HL-60/S4 treated with phorbol 12-myristate 13-acetate at 8.2 ng/mL for 4 days and 3 days (cell line): Measurements from ENCODE around the gene DGKE.

Source experiments
- in situ Hi-C: fragments of 300-500 bp; cut with MboI; formaldehyde crosslinking; loops from 2 replicates; pipeline ENCODE4 v1.15.0; 2022; ENCODE audit warnings: low sequenced_read_pairs

The DGKE gene

DNA sequence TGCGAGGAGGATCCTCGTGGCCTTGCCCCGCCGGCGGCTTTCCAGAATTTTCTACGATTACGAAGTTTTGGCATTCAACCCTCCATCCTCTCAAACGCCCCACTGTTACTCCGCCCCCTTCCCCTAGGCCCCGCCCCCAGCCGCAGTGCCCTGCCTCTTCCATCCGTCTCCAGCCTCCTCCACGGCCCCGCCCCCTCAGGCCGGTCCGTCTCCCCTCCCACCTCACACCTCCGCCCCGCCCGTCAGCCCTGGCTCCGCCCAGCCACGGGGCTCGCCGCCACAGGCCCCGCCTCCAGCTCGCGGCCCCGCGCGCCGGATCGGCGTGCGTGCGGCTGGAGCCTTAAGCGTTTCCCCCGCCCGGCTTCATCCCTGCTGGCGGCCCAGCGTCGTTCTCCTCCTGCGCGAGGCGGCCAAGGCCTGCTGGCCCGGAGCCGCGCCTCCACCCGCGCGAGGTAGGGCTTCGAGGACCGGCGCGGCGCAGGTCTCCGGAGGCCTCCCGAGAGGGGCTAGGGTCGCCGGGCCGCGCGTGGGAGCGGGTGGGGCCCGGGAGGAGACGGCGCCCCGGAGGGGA is at the start of gene DGKE, which contains the start of gene C17orf67:
Gene DGKE, plus strand, starts transcription at position 343 of the 571 bp plus-strand sequence. CDS start 645 bp downstream, outside the sequence.
Gene C17orf67, minus strand, starts transcription at position 112 of the 571 bp plus-strand sequence. CDS start 18,110 bp downstream, outside the sequence.
- in situ Hi-C loops: no loop called here

DNA sequence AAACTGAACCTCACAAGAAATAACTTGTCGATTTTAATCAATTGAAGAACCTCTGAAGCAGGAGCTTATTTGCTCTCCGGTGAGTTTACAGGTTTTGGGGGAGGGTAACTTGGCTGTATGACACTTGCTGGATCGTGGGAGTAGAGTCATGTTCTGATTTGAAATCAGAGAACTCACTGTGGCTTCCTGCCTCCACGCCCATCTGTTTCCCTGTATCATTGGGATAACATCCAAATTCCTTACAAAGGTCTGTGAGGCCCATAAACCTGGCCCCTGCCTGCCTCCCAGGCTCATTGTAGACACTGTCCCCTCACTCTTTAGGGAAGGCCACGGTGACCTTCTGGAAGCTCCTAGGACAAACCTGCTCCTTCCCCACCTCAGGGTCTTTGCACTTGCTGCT is 48.5 kb upstream of the DGKE start:
- in situ Hi-C loops: no loop called here

DNA sequence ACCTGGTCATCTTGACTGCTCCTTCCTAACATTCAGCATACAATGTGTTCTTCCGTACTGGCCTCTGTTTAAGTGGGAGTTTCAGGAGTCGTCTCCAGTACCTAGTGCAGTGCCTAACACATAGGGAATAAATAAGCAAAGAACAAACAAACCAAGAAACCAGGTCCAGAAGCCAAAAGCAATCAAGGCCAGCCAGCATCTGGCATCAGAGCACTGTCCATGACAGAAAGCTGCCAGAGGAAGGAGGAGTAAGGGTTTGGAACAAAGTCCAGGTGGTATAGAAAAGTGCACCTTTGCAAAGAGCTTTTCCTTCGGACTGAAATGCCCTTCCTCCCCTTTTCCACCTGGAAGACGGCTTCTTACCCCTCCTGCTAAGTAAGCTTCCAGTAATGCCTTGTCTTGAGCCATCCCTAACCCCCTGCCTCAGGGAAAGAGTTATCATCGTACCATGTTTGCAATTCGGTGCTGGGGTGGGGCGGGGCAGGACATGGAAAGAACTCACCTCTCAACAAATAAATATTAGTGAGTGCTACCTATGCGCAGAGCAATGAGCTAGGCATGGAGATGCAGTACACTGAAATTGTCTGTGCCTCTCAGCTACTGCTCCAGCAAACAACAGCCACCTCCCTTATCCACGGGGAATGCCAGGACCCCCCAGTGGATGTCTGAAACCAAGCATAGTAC is 47.8 kb upstream of the DGKE start:
- in situ Hi-C loops: no loop called here

GRCh38 chr17:56786989-56787482 is 46.9 kb upstream of the DGKE start:
- in situ Hi-C loops: no loop called here

- in situ Hi-C loops: no loop called here
Measured at GRCh38 chr17:56792267-56792666, 41.7 kb upstream of the DGKE start.

DNA sequence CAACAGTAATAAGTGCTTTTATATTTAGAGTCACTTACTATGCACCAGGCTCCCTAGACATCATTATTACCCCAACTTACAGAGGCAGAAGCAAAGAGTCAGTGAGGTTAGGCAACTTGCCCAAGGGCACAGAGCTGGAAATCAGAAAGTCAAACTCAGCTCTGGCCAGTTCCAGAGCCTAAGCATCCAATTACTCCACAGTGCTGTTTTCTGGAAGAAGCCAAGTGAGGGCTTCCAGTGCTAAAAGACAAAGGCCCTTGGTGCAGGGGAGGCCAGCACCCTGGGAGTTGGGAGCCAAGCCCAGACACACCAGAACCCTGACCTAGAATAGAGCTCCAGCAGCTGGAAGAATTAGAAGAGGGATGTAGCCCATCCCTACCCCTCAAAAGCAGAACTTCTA is 40.4 kb upstream of the DGKE start:
- in situ Hi-C loops: no loop called here

DNA sequence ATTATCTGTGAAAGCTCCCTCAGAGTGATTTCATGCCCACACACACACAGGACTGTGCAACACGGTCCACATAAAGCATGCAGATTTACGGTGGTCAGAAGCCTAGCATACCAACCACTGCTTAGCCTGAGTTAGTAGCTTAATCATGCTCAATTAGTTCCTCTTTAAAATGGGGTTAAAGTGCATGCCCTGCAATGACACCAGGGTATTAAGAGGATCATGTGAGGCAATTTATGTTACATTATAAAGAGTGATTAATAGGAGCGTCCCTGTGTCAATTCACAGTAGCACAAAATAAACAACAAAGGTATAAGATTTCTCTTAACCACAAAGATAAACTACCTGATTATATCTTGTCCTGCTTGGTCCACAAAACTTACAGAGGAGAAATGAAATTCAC is 40.0 kb upstream of the DGKE start:
- in situ Hi-C loops: no loop called here

DNA sequence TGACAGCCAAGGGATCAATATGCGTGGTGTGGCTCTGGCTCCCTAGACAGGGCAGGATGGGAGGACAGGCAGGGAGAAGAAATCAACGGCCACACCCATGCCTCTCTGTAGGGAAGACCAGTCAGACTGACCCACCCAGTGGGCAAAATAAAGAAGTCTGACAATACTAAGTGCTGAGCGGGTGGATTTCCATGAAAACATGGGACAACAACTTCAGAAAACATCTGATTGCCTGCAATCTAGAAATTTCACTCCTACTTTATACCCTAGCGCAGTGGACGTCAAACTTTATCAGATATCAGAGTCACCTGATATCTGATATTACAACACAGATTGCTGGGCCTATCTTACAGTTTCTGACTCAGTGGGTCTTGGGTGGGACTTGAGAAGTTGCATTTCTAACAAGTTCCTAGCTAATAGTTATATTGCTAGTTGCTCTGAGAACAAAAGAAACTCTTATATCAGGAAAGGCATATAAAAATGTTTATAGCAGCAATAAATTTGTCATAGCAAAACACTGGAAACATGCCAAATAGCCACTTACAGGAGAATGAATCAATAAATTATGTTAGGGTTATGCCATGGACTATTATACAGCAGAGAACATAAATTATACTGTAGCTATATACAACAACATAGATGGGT is 38.6 kb upstream of the DGKE start:
- in situ Hi-C loops: no loop called here

DNA sequence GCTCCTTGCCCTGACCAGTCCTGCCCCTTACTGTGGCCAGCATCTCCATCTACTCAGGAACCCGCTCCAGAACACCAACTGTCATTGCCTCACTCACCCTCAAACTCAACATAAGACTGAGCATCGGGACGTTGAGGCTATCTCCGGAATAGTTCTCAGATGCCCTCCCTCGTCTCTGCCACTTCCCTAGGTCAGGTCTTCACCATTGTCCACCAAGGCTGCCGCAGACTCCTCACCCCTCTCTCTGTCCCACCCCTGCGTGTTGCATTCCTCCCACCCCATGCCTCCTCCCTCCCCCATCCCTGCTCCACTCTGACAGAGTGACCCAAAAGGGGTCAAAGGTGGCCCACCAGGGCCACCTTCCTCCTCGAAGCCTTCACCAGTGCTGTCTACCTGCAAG is 37.4 kb upstream of the DGKE start:
- in situ Hi-C loops: no loop called here

DNA sequence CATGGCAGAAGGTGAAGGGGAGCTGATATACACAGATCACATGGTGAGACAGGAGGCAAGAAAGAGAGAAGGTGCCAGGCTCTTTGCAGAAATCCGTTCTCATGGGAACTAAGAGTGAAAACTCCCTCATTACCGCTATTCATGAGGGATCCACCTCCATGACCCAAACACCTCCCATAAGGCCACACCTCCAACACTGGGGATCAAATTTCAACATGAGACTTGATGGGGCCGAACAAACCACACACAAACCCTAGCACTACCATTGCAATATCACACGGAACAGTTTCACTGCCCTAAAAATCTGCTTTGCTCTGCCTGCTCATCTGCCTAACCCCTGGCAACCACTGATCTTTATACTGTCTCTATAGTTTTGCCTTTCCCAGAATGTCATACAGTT is 35.0 kb upstream of the DGKE start:
- in situ Hi-C loops: no loop called here

DNA sequence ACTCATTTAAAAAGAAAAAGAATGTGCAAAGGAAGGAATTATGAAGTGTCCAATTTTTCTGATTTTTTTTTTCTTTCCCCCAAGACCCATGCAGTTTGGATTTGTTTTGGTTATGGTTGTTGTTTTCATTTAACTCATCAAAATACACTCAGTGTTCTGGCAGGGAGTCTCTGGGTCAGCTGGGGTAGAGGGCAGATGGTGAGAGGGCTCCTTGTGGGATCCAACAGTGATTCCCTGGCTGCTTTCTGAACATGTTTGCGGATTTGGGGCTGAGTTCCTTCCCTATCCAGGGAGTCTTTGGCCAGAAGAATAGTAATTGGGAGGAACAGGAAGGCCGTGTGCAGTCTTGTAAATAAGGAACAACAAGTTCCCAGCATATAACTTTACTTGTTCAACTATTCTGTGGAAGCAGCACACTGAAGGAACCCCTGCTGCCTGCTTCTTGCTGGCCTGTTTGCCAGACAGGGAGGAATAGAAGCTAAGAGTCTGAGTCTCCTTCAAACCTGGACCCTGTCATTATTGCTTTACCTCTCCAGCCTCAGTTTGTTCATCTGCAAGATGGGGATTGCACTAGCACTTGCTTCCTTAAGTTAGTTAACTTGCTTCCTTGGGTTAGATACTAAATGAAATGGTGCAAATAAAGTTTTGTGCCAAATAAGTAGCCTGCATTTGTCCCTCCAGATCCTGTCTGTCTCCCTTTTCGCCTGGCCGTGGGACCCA is 32.3 kb upstream of the DGKE start:
- in situ Hi-C loops: no loop called here

- in situ Hi-C loops: no loop called here
Measured at GRCh38 chr17:56803071-56803470, 30.9 kb upstream of the DGKE start.

DNA sequence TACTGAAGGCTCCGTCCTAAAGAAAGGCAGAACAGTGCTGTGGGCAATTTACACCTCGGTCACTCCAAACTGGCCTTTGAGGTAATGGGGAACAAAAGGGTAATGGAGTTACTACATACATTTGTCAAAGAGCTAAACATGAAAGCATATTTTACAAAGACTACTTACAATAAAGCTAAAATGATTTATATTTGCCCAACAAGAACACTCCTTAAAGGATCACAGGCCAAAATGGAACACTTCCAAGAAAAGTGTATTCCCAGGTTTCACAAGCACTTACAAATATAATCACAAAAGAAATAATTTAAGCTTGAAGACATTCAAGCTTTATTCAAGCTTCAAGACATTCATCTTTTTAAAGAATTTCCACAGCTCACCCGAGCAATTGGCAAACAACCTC is 29.5 kb upstream of the DGKE start:
- in situ Hi-C loops: no loop called here

DNA sequence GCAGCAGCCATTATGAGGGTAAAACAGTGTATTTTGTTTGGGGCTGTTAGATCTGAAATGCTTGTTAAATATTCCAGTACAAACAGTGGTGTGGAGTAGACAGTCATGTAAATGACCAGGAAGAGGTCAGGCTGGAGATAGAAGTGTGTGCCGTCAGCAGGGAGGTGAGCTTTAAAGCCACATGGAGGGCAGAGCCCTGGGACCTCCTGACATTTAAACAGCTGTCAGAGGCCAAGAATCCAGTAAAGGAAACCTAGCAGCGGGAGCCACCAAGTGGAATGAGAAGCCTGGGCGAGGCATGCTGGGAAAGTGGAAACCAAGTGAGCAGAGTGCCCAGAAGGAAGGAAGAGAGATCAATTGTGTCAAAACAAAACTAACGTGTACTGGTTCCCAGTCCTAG is 27.0 kb upstream of the DGKE start:
- in situ Hi-C loops: no loop called here

GRCh38 chr17:56807723-56808122 is 26.2 kb upstream of the DGKE start:
- in situ Hi-C loops: no loop called here

GRCh38 chr17:56808503-56808902 is 25.4 kb upstream of the DGKE start:
- in situ Hi-C loops: no loop called here

- in situ Hi-C loops: no loop called here
Measured at GRCh38 chr17:56809106-56809819, 24.7 kb upstream of the DGKE start.

DNA sequence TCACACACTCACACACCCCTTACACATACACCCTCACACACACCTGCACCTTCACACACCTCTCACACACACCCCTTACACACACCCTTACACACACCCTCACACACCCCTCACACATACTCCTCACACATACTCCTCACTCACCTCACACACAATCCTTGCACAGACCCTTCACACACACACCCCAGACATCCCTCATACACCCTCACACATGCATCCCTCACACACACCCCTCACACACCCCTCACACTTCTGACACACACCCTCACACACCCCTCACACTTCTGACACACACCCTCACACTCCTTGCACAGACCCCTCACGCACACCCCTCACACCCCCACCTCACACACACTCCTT is 24.2 kb upstream of the DGKE start:
- in situ Hi-C loops: loop anchor here (10.0 kb wide), 1 partner anchor 135 kb away; no protein-coding TSS in a partner anchor

- in situ Hi-C loops: loop anchor here (10.0 kb wide), 1 partner anchor 134 kb away; no protein-coding TSS in a partner anchor
Measured at GRCh38 chr17:56810343-56810742, 23.6 kb upstream of the DGKE start.

DNA sequence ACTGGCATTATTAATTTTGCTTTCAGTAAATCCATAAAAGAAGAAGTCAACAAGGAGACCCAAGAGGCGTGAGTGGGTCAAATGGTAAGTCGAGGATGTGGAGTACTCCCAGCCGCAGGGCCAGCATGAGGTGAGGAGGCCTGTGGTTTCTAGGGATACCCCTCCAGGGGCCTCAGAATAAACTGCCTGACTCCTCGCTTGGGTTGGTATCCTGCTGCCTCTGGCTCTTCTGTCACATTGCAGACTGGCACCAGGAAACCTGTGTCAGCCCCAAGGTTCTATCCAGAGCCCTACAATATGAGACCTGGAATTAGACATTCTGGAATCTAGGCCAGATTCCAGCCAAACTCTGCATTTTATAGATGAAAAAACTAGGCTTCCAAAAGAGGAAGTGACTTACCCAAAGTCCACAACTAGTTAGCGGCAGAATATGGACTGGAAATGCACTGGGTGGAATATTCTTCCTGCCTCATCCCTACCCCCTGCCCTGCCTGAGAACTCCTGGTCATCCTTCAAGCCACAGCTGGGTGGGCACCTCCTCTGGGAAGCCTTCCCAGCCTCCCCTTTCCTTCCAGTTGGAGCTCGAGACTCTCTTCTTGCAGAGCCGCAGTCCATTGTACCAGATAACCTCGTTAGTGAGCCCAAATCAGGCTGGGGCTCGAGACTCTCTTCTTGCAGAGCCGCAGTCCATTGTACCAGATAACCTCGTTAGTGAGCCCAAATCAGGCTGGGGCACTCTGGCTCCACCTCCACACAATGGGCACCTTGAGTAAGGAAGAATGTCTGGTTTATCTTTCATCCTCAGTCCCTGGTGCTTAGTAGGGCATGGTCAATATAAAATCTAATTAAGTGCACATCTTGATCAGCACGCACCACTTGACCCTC is 22.8 kb upstream of the DGKE start:
- in situ Hi-C loops: loop anchor here (10.0 kb wide), 1 partner anchor 134 kb away; no protein-coding TSS in a partner anchor
